CD4-positive, alpha-beta T cell treated with Interferon gamma for 1 hour (primary cell): ENCODE measurements around the gene SPAAR.
"Not testable (repeated sequence)": the region's sequence is repeated elsewhere in the genome, so short reads cannot be mapped to it uniquely, and the experiment has no call there.

ENCODE experiments used
- DNase-seq: peaks from one replicate; pipeline ENCODE4 v3.0.0-alpha.2; 2020

Gene SPAAR, protein sequence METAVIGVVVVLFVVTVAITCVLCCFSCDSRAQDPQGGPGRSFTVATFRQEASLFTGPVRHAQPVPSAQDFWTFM

DNA sequence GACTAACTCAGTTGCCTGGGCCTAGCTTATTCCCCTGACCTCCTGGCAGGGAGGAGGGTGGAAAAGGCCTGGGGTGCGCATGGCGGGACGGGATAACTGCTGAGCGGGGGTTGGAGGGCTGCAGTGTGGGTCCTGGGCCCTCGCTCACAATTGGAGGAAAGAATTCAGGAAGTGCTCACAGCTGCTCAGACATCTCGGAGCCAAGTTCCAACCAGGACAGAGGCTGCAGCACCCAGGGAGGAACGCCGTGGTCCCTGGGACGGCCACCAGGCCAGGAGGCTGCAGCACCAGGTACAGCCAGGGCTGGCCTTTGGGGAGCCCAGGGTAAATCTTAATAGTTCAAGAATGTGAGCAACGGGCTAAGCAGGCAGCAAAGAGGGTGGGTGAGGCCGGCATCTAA is at the start of gene SPAAR:
SPAAR (plus strand) TSS at position 217 of the 400 bp plus-strand sequence. CDS start 974 bp downstream, outside the sequence.
- no peak for DNase-seq

DNA sequence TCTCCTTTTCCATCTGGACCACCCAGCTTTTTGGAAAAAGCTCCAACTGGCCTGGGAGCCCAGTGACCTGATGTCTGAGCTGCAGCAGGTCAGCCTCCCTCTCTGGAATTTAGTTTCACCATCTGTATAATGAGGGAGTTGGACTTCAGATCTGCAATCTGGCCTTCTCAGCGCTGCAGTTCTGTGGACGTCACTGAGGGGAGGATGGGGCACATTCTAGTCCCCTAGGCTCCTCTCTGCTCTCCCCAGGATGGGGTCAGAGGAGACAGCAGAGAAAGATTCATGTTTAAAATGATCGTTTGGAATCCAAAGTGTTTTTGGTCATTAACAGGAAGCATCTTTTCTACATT is 49.3 kb upstream of the SPAAR start:
- no peak for DNase-seq

DNA sequence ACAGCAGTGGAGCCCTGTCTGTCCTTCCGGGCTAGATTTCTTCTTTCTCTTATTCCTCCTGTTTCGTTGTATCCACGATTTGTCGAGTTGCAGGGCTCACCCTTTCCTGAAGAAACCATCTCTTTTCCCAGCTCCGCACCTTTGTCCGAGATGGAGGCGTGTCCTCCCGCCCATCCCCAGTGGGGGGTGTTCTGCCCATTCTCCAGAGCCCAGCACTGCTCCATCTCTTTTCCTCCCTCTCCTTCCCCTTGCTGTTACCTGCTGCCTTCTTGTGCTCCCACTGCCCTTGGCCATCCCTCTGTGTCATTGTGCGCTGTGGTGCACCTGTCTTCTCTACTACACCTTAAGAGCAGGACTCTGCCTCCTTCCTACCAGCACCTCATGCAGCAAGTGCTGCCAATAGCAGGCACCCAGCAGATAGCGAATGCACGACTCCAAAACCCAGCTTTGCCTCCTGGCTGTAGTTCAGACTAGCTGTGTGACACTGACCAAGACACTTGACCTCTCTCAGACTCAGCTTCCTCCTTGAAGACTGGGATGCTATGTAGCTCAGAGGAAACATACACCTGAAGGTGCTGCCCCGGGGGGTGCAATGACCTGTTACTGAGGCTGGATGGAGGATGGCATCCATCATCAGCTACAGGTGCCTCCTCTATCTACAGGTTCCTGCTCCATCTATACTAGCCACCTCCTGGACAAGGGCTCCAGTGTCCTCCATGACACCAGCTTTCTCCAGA is 48.0 kb upstream of the SPAAR start:
- no peak for DNase-seq

DNA sequence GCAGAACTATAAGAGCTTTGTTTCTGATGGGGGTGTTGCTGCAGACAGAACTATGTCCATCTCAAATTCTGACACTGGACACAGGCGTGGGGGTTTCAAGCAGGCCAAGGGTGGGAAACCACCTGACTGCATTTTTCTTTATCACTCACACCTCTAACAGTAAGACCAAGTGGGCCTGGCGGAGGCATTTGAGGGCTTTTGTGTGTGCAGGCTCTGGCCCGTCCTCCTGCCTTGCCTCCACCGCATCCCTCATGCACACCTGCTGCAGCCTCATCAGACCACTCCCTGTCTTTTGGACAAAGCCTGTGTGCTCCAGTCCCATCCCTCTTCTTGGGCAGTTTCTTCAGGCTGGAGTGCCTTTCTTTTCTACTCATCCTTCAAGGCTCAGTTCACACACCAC is 47.0 kb upstream of the SPAAR start:
- DNase-seq, result no peak

DNA sequence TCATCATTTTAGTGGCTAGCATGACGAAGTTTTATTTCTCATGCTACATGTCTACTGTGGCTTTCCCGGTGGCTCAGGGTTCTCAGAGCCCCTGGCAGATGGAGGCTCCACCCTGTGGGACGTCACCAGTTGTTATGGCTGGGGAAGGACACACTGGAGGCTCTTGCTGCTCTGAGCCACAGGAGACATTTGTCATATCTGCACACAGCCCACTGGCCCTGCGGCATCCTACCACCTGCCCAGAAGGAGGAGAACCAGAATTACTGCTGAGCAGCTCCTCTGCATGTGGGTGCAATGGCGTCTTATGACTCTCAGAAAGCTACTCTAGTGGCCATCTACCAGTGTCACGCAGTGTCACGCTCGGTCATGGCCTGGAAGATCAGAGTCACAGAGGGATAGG is 45.7 kb upstream of the SPAAR start:
- DNase-seq, result no peak

DNA sequence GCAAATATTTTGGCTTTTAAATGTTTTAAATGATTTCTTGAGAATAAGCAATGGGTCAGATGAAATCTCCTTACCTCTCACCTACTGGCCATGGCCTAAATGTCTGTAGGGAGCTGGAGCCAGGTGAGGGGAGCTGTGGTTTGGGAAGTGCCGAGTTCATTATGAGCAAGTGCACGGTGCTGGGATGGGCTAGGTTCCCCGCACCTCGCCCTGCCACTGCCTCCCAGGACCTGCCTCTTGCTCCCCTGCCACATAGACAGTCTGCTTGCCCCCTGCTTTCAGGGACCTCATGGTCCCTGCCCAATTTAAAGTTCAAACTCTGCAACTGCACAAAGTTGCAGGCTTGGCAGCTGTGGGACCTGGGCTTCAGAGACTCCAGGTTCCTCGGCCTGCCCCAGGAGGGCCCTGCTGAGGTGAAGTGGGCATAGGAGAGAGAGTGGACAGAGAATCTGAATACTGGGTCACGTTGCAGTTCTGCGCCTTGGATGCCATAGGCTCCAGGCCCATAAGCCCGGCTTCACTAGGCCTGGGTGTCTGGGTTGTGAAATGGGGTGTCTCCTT is 44.5 kb upstream of the SPAAR start:
- DNase-seq, result no peak

DNA sequence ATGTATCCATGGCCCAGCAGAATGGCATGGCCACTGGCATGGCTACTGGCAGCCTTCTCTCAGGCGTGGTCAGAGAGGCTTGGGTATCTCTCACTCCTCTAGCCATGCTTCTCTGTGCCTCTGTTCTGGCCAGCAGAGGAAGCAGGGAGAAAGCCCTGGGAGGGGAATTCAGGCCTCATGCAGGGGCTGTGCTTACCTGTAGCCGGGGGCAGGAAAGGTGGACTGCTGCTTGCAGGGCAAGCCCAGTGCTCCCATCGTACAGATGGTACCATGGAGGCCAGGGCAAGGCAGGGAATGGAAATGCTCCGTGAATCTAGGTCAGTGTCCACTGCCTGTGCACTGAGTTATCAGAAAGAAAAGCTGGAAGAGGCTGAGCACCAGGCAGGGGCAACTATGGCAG is 41.8 kb upstream of the SPAAR start:
- no peak for DNase-seq

DNA sequence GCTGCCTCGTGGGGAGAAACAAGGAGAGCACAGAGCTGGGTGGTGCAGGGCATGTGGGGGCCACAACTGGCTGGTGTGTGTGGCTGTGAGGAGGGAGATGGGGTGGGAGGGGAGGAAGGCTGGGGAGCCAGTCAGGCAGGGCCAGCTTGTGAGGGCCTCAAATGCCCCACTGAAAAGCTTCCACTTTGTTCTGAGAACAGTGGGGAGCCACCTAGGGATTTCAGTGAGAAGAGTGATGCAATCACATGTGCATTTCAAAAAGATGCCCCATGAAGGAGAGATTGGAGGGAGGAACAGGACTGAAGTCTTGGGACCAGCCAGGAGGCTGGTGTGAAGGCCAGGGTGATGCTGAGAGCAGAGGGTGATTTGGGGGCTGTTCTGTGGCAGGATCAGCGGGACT is 40.4 kb upstream of the SPAAR start:
- DNase-seq, result no peak

DNA sequence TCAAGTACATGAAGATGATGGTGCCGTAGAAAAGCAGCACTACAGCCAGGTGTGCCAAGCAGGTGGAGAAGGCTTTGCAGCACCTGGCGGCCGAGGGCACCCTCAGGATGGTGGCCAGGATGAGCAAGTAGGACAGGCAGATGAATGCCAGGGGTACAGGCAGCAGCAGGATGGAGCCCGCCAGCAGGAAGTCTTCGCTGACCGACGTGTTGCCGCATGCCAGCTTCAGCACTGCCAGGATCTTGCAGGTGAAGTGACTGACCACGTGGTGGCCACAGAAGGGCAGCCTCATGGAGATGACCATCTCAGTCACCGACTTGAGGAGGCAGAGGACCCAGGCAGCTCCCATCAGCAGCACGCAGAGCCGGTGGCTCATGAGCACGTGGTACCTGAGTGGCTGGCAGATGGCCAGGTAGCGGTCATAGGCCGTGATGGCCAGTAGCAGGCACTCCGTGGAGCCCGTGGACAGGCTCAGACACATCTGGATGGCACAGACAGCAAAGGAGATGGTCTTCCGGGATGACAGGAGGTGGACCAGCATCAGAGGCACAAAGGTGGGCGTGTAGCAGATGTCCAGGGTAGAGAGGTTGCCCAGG is 39.6 kb upstream of the SPAAR start:
- DNase-seq, result no peak

DNA sequence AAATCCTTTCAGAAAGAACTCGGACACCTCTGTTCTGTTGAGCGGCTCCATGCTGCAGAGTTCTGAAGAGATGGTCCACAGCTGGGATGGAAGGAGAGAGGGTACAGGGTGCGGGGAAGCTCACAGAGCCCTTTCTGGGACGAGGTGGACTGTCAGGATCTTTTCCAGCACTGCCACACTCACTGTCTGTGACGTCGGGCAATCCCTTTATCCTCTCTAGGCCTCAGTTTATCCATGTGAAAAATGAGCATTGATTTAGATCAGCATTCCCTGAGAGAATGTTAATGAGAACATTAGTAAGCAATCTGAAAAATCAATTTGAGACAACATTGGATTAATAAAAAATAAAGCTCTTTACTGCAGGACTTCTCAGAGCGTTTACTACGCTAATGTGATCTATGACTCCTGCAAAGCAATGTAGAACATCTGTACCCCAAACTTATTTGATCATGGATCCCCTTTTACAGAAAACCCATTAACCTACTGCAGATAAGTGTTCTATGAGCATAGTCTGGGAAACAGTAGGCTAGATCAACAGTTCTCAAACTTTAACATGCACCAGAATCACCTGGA is 38.9 kb upstream of the SPAAR start, which contains the start of gene OR13J1:
OR13J1 (minus strand) TSS at position 51 of the 573 bp plus-strand sequence; CDS start at position 51, 0 bp downstream.
- DNase-seq, result no peak

DNA sequence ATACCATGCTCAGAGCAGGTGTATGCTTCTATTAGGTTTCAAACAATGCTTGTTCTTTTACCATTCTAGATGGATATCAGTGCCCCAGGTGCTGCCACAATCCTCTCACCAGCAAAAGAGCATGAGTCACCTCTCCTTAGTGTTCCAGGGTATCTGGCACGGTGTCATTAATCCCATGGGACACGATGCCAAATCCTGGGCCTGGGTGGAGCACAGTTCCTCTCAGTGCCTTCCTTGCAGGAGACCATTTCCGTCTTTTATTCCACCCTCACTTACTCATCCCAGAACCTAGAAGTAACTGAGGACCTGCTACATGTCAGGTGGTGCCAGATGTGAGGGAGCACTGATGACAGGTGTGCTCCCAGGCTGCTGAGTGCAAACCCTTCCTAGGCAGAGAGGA is 37.7 kb upstream of the SPAAR start:
- DNase-seq, result no peak

DNA sequence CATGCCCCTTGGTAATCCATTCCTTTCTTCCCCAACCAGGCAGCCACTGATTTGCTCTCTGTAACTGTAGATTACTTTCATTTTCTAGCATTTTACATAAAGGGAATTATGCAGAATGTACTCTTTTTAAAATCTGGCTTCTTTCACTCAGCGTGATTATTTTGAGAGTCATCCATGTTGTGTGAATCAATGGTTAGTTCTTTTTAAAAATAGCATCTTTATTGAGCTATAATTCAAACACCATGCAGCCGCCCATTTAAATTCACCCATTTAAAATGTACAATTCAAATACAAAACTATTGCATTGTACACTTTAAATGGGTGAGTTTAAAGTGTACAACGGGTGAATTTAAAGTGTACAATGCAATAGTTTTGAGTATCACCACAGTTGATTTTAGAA is 36.8 kb upstream of the SPAAR start:
- DNase-seq, result no peak

DNA sequence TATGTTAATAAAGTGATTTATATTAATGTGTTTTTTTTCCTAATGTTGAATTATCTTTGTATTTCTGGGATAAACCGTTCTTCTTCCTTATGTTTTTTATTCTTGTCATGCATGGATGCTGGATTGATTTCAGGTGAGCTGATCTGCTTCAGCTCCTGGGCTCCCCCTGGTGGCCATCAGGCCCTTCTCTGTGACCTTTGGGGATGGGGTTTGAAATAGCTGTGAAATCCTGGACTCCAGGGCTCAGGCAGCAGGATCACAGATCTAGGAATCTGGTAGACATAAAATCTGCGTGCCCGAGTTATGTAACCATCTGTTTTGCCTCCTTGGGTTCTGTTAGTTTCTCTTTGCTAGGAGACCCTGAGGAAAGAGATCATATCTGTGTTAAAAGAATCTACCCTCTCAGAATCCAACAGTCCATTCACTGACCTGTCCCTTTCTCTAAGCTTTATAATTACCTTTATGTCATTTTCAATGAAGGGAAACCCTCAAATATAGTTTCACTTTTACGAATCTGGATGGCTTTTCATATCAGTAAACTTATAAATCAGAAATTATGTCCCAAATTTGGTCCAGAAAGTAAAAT is 26.9 kb upstream of the SPAAR start:
- peak; percentile 70 for DNase-seq

DNA sequence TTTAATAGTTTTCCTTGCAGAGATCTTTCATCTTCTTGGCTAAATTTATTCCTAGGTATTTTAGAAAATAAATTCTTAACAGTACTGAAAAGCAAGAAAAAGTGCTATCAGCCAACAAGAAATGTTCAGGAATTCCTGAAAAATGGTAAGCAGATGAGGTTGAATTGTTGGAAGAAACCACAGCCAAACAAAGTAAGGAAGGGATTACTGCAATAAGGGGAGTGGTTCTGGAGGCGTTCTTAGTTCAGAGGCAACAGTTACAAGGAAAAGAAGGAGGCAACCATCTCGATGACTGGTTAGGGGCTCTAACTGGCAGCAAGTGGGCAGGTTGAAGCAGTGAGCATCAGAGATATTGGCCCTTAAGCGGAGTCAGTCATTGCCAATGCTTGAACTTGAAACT is 26.3 kb upstream of the SPAAR start:
- DNase-seq, result no peak

DNA sequence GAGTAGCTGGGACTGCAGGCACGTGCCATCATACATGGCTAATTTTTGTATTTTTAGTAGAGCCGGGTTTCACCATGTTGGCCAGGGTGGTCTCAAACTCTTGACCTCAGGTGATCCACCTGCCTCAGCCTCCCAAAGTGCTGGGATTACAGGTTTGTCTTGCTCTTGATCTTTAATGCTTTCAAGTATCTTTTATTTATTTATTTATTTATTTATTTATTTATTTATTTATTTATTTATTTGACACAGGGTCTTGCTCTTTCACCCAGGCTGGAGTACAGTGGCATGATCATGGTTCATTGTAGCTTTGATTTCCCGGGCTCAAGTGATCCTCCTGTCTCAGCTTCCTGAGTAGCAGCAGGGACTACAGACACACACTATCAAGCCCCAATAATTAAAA is 24.4 kb upstream of the SPAAR start:
- DNase-seq, result not testable (repeated sequence)

DNA sequence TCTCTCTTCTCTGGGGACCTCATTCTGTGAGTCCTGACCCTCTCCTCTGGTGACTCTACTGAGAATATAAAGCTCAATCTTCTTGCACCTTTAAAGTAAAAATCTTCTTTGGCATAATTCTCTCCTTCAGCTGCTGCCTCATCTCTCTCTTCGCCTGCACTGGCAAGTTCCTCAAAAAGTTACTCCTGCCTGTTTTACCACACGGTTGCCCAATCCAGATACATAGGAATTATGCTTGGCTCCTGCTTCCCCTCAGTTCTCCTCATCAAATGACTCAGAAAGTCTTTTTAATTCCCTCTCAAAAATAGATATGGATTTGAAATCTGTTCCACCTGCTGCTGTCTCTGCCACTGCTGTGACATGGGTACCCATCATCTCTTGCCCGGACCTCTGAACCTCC is 17.6 kb upstream of the SPAAR start:
- DNase-seq, result no peak

DNA sequence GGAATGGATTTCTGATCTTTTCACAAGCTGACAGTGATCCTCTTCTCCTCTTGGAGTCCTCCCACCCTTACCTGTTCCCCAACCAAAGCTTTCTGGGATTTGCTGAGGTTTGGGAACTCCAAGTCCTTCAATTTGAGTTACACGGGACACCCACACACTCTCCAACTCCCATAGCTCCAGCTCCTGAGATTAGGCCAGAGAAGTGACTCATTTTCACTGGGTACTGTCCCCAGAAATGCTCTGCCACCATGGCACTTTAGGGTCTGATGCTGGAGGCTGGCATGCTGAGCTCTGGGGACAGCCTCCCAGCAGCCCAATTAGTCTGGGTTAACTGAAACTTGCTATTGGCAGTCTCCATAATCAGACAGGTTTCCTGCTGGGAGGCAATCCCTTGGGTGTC is 17.2 kb upstream of the SPAAR start:
- no peak for DNase-seq

DNA sequence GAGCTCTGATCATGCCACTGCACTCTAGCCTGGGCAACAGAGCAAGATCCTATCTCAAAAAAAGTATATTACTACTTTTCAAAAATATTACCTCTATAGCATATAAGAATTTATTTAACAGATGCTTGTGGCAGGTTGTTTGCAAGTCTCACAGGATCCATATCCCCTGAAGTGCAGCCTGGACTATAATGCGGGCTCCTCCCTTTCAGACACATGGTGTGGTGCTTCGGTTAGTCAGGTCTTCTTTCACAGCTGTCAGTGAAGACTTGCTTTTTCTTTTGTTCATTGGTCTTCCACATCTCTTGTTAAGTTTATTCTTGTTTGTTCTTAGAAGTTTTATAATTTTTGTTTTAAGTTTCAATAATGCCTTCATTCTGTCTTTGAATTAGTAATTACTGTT is 12.7 kb upstream of the SPAAR start:
- DNase-seq, result no peak

DNA sequence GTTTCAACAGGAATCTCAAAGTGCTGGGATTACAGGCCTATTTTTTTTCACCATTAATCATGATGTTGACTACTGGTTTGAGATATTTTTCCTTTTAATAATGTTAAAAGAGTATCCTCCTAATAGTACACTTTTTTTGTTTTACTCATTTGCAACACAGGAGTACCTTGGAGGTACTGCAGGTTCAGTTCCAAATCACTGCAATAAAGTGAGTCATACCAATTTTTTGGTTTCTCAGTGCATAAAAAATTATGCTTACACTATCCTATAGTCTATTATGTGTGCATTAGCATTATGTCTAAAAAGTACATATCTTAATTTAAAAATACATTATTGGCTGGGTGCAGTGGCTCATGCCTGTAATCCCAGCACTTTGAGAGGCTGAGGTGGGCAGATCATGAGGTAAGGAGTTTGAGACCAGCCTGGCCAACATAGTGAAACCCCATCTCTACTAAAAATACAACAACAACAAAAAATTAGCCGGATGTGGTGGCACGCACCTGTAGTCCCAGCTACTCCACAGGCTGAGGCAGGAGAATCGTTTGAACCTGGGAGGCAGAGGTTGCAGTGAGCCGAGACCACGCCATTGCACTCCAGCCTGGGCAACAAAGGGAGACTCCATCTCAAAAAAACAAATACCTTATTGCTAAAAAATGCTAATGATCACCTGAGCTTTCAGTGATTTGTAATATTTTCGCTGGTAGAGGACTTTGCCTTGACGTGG is 11.8 kb upstream of the SPAAR start:
- DNase-seq, result not testable (repeated sequence)

DNA sequence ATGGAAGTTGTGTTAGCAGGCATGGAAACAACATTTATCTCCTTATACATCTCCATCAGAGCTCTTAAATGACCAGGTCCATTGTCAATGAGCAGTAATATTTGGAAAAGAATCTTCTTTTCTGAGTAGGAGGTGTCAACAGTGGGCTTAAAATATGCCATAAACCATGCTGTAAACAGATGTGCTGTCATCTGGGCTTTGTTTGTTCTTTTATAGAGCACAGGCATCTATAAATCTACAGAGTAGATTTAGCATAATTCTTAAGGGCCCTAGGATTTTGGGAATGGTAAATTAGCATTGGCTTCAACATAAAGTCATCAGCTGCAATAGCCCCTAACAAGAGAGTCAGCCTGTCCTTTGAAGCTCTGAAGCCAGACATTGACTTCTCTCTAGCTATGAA is 11.0 kb upstream of the SPAAR start:
- no peak for DNase-seq

DNA sequence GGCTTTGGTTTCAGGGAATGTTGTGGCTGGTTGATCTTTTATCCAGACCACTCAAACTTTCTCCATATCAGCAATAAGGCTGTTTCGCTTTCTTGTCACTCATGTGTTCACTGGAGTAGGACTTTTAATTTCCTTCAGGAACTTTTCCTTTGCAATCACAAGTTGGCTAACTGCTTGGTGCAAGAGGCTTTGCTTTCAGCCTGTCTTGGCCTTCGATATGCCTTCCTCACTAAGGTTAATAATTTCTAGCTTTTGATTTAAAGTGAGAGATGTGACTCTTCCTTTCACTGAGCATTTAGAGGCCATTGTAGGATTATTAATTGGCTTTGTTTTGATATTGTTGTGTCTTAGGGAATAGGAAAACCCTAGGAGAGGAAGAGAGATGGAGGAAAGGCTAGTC is 10.3 kb upstream of the SPAAR start:
- no peak for DNase-seq

DNA sequence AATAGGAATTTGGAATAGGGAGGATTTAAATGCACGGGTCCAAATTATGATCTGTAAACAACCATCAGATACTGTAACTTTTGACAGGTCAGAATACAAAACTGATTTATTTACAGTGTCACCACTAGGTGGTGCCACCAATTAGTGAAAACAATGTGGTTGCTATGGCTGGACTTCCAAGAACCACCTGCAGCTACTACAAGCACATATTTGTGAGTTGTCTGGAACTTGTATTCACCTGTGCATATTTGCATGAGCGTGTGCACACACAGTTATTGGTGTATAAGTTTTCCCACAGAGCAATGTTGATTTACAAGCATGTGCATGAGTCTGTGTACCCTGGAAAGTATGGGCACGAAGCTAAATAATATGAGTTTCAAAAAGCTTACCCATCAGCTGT is 6.2 kb upstream of the SPAAR start:
- DNase-seq, result peak; percentile 18

DNA sequence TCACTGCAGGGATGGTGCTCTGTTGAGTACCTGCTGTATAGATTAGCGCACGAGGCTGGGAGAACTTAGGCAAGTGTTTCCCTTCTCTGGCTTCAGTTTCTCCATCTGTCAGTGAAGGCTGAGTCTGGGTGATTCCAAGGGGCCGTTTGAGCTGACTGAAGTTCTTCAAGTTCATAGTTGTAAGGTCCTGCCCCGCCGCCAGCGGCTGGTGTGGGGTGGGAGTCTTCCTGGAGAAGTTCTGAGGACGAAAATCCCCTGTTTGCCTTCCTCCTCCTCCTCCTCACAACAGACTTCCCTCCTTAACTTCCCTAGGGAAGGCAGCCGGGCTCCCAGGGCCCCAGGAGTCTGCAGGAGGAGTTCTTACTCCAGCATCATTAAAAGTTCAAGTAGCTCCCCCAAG is 5.0 kb upstream of the SPAAR start:
- DNase-seq, result no peak
